DOHH2 (cell line): Measurements from ENCODE around the gene DPP6.
"Not testable (repeated sequence)": the region's sequence is repeated elsewhere in the genome, so short reads cannot be mapped to it uniquely, and the experiment has no call there.

Experiments
- H3F3A ChIP-seq: fragments of 200-600 bp; sonication (generic), shearing (Covaris generic); 2 replicates; pipeline ENCODE4 v1.6.0; 2016; ENCODE audit warnings: antibody characterized with exemption, mild to moderate bottlenecking; ENCODE audit not compliant: control insufficient read depth, insufficient read depth
- H3K27ac ChIP-seq: fragments of 200-600 bp; sonication (generic); 2 replicates; pipeline ENCODE4 v1.5.1; 2014; ENCODE audit warnings: low read depth, mild to moderate bottlenecking, low read length, moderate library complexity
- H3K27me3 ChIP-seq: fragments of 200-600 bp; sonication (generic); 2 replicates; pipeline ENCODE4 v1.6.1; 2014; ENCODE audit warnings: mild to moderate bottlenecking, low read length, mixed read lengths; ENCODE audit not compliant: control insufficient read depth
- H3K36me3 ChIP-seq: fragments of 200-600 bp; sonication (generic); 2 replicates; pipeline ENCODE4 v1.6.1; 2014; ENCODE audit warnings: mild to moderate bottlenecking, low read length, moderate library complexity, mixed read lengths; ENCODE audit not compliant: control insufficient read depth
- H3K4me1 ChIP-seq: fragments of 200-600 bp; sonication (generic); 2 replicates; pipeline ENCODE4 v1.6.1; 2014; ENCODE audit warnings: mild to moderate bottlenecking, low read length, mixed read lengths; ENCODE audit not compliant: control insufficient read depth
- H3K4me2 ChIP-seq: fragments of 200-600 bp; sonication (generic); 2 replicates; pipeline ENCODE4 v1.6.0; 2014; ENCODE audit warnings: mild to moderate bottlenecking, low read length, moderate library complexity
- H3K4me3 ChIP-seq: fragments of 200-600 bp; sonication (generic); 2 replicates; pipeline ENCODE4 v1.5.1; 2014; ENCODE audit warnings: mild to moderate bottlenecking, low read length, mixed read lengths
- H3K79me2 ChIP-seq: fragments of 200-600 bp; sonication (generic); 2 replicates; pipeline ENCODE4 v1.6.1; 2014; ENCODE audit warnings: mild to moderate bottlenecking, low read length, mixed read lengths; ENCODE audit not compliant: control insufficient read depth
- H3K9me2 ChIP-seq: fragments of 200-600 bp; sonication (generic); replicated peaks from 2 replicates; pipeline ENCODE4 v1.6.1; 2014; ENCODE audit warnings: mild to moderate bottlenecking, low read length, mixed read lengths; ENCODE audit not compliant: control insufficient read depth
- H3K9me3 ChIP-seq: fragments of 200-600 bp; sonication (generic); 2 replicates; pipeline ENCODE4 v1.6.1; 2014; ENCODE audit warnings: antibody characterized with exemption, low read length, mixed read lengths; ENCODE audit not compliant: control insufficient read depth, insufficient read depth
- H4K20me1 ChIP-seq: fragments of 200-600 bp; sonication (generic); 2 replicates; pipeline ENCODE4 v1.6.0; 2014; ENCODE audit warnings: low read depth, mild to moderate bottlenecking, antibody characterized with exemption, low read length, moderate library complexity; ENCODE audit not compliant: control insufficient read depth, insufficient read depth

The DPP6 gene

GRCh38 chr7:154123397-154123796, 71.2 kb downstream of the DPP6 start:
- not testable (repeated sequence) for H3K4me1 ChIP-seq, H3K27ac ChIP-seq, H3F3A ChIP-seq, H3K9me2 ChIP-seq, H3K79me2 ChIP-seq, H3K9me3 ChIP-seq, H3K4me3 ChIP-seq, H3K27me3 ChIP-seq, H4K20me1 ChIP-seq, H3K4me2 ChIP-seq, H3K36me3 ChIP-seq

- H3K27ac ChIP-seq, H3K4me3 ChIP-seq, H3K4me2 ChIP-seq, H3K9me2 ChIP-seq, H3K79me2 ChIP-seq, H3K36me3 ChIP-seq, H3F3A ChIP-seq, H3K4me1 ChIP-seq, H3K9me3 ChIP-seq, H3K27me3 ChIP-seq, H4K20me1 ChIP-seq: not testable (repeated sequence)
Measured at GRCh38 chr7:154129142-154129541, 76.9 kb downstream of the DPP6 start.

- not testable (repeated sequence) for H3K4me3 ChIP-seq, H3K9me2 ChIP-seq
Measured at GRCh38 chr7:154132617-154133016, 80.4 kb downstream of the DPP6 start.

GRCh38 chr7:154133703-154134277, 81.6 kb downstream of the DPP6 start:
- not testable (repeated sequence) for H4K20me1 ChIP-seq, H3K79me2 ChIP-seq, H3K36me3 ChIP-seq, H3K4me1 ChIP-seq, H3K27me3 ChIP-seq, H3K4me2 ChIP-seq, H3K9me2 ChIP-seq, H3K27ac ChIP-seq
- peak overlapping the region; percentile 35; the same call in 1 of the 2 replicates for H3K4me3 ChIP-seq
- H3F3A ChIP-seq, result peaks cover 15% of the 10 kb centered on the region
- peaks cover 22% of the 10 kb centered on the region for H3K9me3 ChIP-seq

More at GRCh38 chr7:154132617-154133016, 80.4 kb downstream of the DPP6 start:
- peaks cover 22% of the 10 kb centered on the region for H3K9me3 ChIP-seq
- H3K36me3 ChIP-seq, H3K4me1 ChIP-seq, H3K79me2 ChIP-seq, H3K27me3 ChIP-seq, H3K4me2 ChIP-seq, H3K27ac ChIP-seq, H4K20me1 ChIP-seq: not testable (repeated sequence)
- H3F3A ChIP-seq, result peaks cover 15% of the 10 kb centered on the region

- H3K4me1 ChIP-seq, H3K36me3 ChIP-seq, H4K20me1 ChIP-seq, H3K27me3 ChIP-seq, H3K9me2 ChIP-seq, H3K79me2 ChIP-seq, H3K4me2 ChIP-seq: not testable (repeated sequence)
- H3K27ac ChIP-seq, result peak overlapping the region; percentile 48
- H3F3A ChIP-seq, result peaks cover 15% of the 10 kb centered on the region
- H3K9me3 ChIP-seq, result peaks cover 22% of the 10 kb centered on the region
- H3K4me3 ChIP-seq, result peak overlapping the region; percentile 39; the same call in 1 of the 2 replicates
Measured at GRCh38 chr7:154134698-154135097, 82.5 kb downstream of the DPP6 start.

GRCh38 chr7:154135646-154136045, 83.4 kb downstream of the DPP6 start:
- Histone ChIP-seq H3K27ac (peak overlapping the region; percentile 48; the same call in 1 of the 2 replicates), H3F3A (peaks cover 15% of the 10 kb centered on the region), H3K9me3 (peaks cover 22% of the 10 kb centered on the region)
- H3K79me2 ChIP-seq, H3K36me3 ChIP-seq, H4K20me1 ChIP-seq, H3K9me2 ChIP-seq, H3K27me3 ChIP-seq, H3K4me2 ChIP-seq, H3K4me3 ChIP-seq, H3K4me1 ChIP-seq: not testable (repeated sequence)

- H3K36me3 ChIP-seq, H3F3A ChIP-seq, H3K27ac ChIP-seq, H3K27me3 ChIP-seq, H3K79me2 ChIP-seq, H4K20me1 ChIP-seq, H3K4me3 ChIP-seq, H3K4me1 ChIP-seq, H3K9me2 ChIP-seq, H3K9me3 ChIP-seq, H3K4me2 ChIP-seq: not testable (repeated sequence)
Measured at GRCh38 chr7:154145922-154146706, 93.9 kb downstream of the DPP6 start.

GRCh38 chr7:154146707-154147038, 94.5 kb downstream of the DPP6 start:
- not testable (repeated sequence) for H3K9me2 ChIP-seq, H3K79me2 ChIP-seq, H3K27ac ChIP-seq, H3K36me3 ChIP-seq, H3K4me2 ChIP-seq, H3K9me3 ChIP-seq, H3F3A ChIP-seq, H3K4me1 ChIP-seq, H3K27me3 ChIP-seq, H3K4me3 ChIP-seq, H4K20me1 ChIP-seq
